BE2C (cell line): ENCODE measurements around the gene RDH12.

ENCODE experiments used
- DNase-seq: peaks from one replicate; pipeline ENCODE4 v3.0.0-alpha.2; 2020
- H3K27me3 ChIP-seq: fragments of 250-450 bp; sonication (Bioruptor Pico); 2 replicates; pipeline ENCODE4 v1.5.1; 2020; ENCODE audit warnings: mild to moderate bottlenecking
- H3K36me3 ChIP-seq: fragments of 250-450 bp; sonication (Bioruptor Pico); 2 replicates; pipeline ENCODE4 v1.5.1; 2020; ENCODE audit warnings: mild to moderate bottlenecking
- H3K4me1 ChIP-seq: fragments of 250-450 bp; sonication (Bioruptor Pico); 2 replicates; pipeline ENCODE4 v1.5.1; 2020
- H3K4me3 ChIP-seq: 2 replicates; pipeline ENCODE4 v1.5.1; 2011; ENCODE audit warnings: low read depth, low read length
- H3K9me3 ChIP-seq: fragments of 250-450 bp; sonication (Bioruptor Pico); 2 replicates; pipeline ENCODE4 v1.5.1; 2020
- TF ChIP-seq, protein P1 (sequence below): IDR thresholded peaks from 2 replicates; pipeline ENCODE4 v1.5.1; 2012; ENCODE audit warnings: mild to moderate bottlenecking, low read depth, low read length

RDH12 gene

DNA sequence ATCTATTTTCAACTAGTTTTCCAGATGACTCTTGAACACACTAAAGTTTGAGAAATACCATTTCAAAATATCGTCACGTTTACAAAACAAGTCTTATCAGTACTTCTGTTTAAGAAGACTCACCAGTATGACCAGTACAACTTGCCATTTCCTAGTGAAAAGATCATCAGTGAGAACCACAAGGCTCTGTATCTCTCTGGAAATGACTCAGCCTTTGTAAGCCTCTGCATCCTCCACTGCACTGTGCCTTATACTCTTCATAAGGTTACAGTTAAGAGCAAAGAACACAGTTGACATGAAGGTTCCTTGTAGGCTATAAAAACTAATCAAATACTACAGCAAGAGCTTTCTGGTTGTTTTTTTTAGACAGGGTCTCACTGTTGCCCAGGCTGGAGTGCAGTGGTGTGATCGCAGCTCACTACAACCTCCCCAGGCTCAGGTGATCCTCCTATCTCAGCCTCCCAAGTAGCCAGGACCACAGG lies 21.5 kb upstream of the RDH12 start:
- Histone ChIP-seq H3K36me3 (peaks cover 65% of the 10 kb centered on the region), H3K9me3 (no peaks in the 10 kb centered on the region), H3K4me1 (no peaks in the 10 kb centered on the region), H3K27me3 (no peaks in the 10 kb centered on the region), H3K4me3 (no peak overlapping the region)
- no peak for DNase-seq
- TF ChIP-seq, protein P1, sequence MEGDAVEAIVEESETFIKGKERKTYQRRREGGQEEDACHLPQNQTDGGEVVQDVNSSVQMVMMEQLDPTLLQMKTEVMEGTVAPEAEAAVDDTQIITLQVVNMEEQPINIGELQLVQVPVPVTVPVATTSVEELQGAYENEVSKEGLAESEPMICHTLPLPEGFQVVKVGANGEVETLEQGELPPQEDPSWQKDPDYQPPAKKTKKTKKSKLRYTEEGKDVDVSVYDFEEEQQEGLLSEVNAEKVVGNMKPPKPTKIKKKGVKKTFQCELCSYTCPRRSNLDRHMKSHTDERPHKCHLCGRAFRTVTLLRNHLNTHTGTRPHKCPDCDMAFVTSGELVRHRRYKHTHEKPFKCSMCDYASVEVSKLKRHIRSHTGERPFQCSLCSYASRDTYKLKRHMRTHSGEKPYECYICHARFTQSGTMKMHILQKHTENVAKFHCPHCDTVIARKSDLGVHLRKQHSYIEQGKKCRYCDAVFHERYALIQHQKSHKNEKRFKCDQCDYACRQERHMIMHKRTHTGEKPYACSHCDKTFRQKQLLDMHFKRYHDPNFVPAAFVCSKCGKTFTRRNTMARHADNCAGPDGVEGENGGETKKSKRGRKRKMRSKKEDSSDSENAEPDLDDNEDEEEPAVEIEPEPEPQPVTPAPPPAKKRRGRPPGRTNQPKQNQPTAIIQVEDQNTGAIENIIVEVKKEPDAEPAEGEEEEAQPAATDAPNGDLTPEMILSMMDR, result no peak

DNA sequence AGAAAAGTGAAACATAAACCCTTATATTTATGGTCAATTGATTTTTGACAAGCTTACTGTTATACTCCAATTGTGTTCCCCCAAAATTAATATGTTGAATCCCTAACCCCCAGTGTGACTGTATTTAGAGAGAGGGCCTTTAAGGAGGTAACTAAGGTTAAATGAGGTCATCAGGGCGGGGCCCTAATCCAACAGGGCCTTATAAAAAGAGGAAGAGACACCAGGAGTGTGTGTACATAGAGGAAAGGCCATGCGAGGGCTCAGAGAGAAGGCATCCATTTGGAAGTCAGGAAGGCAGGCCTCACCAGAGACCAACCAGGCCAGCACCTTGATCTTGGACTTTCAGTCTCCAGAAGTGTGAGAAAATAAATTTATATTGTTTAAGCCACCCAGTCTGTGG lies 20.7 kb upstream of the RDH12 start:
- no peak overlapping the region for H3K4me3 ChIP-seq
- H3K9me3 ChIP-seq, result no peaks in the 10 kb centered on the region
- TF ChIP-seq, protein P1, result no peak
- peaks cover 73% of the 10 kb centered on the region for H3K36me3 ChIP-seq
- H3K27me3 ChIP-seq, result no peaks in the 10 kb centered on the region
- no peak for DNase-seq
- H3K4me1 ChIP-seq, result no peaks in the 10 kb centered on the region

DNA sequence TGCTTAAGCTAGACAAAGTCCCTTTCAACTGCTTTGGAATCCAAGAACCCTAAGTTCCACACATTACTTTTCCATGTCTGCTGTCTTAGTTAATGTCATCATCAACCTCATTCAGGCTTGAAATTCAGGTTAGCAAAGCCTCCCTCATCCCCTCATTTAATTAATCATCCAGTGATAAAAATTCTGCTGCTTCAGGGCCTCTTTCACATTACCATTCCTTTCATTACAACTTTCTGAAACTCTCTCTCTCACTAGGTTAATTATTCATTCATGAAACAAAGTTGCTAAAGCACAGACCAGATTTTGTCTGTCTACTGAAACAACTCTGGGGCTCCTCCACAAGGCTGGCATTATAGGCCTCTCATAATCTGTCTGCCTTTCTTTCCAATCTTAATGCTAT lies 17.8 kb upstream of the RDH12 start:
- TF ChIP-seq, protein P1, result no peak
- H3K9me3 ChIP-seq, result no peaks in the 10 kb centered on the region
- no peaks in the 10 kb centered on the region for H3K4me1 ChIP-seq
- H3K36me3 ChIP-seq, result peaks cover 82% of the 10 kb centered on the region
- DNase-seq, result no peak
- H3K27me3 ChIP-seq, result no peaks in the 10 kb centered on the region
- H3K4me3 ChIP-seq, result no peak overlapping the region

DNA sequence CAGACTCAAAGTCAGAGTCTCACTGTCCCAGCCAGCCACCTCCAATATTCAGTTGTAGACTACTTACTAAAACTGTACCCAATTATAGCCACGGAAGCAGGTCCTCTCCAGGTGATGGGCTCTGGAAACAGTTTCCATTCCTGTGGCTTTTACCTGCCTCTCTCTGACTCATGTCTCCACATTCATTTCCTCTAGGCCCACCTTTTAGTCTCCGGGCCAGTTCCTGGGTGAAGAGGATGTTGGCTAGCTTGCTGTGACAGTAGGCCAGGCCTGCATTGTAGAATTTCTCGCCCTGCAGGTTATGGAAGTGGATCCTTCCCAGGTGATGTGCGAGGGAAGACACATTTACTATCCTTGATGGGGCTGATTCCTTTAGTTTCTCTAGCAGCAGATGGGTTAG lies 11.7 kb upstream of the RDH12 start:
- Histone ChIP-seq H3K36me3 (peaks cover 73% of the 10 kb centered on the region), H3K4me1 (no peaks in the 10 kb centered on the region), H3K4me3 (no peak overlapping the region), H3K9me3 (no peaks in the 10 kb centered on the region), H3K27me3 (no peaks in the 10 kb centered on the region)
- no peak for DNase-seq
- TF ChIP-seq, protein P1, result no peak

DNA sequence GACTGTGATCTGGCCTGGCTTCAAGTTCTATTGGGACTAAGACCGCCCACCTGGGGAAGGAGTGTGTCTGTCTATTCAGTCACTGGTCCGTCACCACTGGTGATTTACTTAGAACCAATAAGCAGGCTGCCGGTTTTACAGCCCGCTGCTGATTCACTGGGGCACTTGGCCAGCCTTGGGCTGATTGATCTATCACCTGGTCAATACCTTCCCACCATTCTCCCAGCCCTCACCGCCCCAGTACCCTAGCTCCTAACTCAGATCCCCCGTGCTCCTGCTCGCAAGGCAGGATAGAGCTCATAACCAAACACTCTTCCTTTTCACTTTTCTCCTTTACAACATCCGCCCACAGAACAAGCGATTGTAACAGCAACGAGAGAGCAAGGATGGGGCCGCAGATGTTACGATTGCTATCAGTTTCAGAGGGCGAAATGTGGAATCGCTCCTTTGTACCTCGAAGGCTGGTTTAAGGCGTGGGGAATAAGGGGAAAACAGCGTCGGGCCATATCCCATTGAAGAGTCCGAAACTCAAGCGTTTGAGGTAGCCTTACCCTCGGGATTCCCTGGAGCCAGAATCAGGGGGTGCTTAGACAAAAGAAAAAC lies 6.8 kb upstream of the RDH12 start:
- DNase-seq, result peak; percentile 84
- TF ChIP-seq, protein P1, result no peak
- Histone ChIP-seq H3K27me3 (no peaks in the 10 kb centered on the region), H3K4me1 (no peaks in the 10 kb centered on the region), H3K4me3 (peak overlapping the region; percentile 100), H3K36me3 (peaks cover 32% of the 10 kb centered on the region), H3K9me3 (no peaks in the 10 kb centered on the region)

DNA sequence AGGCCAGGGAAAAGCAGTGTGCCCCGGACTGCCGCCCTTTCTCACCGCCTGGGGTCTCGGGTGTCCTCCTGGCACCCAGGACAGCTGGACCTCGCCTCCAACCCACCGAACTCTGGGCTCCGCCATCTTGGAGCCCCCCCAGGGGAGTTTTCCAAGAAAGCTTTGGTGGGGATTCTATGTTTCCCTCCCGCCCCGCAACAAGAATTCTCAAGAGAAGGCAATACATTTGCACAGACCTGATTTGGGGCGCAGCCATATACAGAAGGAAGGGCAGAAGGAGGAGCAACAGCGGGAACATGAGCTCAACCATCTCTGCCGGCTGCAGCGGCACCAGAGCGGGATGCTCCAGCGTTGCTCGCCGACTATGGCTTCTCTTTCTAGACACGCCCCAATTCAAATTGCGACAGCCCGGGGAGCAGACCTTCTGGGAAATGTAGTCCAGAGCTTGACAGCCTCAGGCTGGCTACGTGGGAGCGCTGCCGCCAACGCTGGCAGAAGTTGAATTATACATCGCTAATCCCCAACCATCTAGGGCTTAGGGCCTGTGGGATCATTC lies 6.2 kb upstream of the RDH12 start, which contains the start of gene RDH11:
Gene RDH11 (minus strand): TSS at position 371 of the 556 bp plus-strand sequence. CDS start 61 bp downstream, at position 310.
- TF ChIP-seq, protein P1, result no peak

More for the DNA sequence above, 6.2 kb upstream of the RDH12 start, which contains the start of gene RDH11:
- Histone ChIP-seq H3K4me3 (peak within 1 kb of the TSS; percentile 100), H3K27me3 (no peaks in the 10 kb centered on the region), H3K4me1 (no peaks in the 10 kb centered on the region), H3K36me3 (peaks cover 27% of the 10 kb centered on the region), H3K9me3 (no peaks in the 10 kb centered on the region)
- DNase-seq, result peak; percentile 90
